ENCODE results near the gene SURF1.
"Not testable (repeated sequence)": the region's sequence is repeated elsewhere in the genome, so short reads cannot be mapped to it uniquely, and the experiment has no call there.

Gene SURF1

GRCh38 chr9:133335924-133336811, 20.1 kb downstream of the SURF1 start, which contains the start of gene SURF6:
Gene SURF6 (minus strand): TSS chr9:133336188. CDS start chr9:133336132, 56 bp downstream.
- H2BK15ac ChIP-seq (replicated peaks; ENCODE audit: low read depth): no peak within 1 kb of the TSS
- H3K36me3 ChIP-seq (ENCODE audit: control insufficient read depth, insufficient read depth, low read length): peaks cover 15% of the 10 kb centered on the region
- H3K18ac ChIP-seq (ENCODE audit: low read length): peak within 1 kb of the TSS; percentile 86
- H3K23ac ChIP-seq (ENCODE audit: low read length): no peak within 1 kb of the TSS
- no peak within 1 kb of the TSS for H2BK5ac ChIP-seq (ENCODE audit: low read length)
- H3K27me3 ChIP-seq (ENCODE audit: insufficient read depth, low read length, poor library complexity): no peaks in the 10 kb centered on the region
- H3K56ac ChIP-seq (ENCODE audit: low read length): peak within 1 kb of the TSS; percentile 98
- H3K4me2 ChIP-seq (ENCODE audit: low read length): peak within 1 kb of the TSS; percentile 80
- peak within 1 kb of the TSS; percentile 95 for H3K4ac ChIP-seq (ENCODE audit: low read depth, low read length)
- H4K5ac ChIP-seq (ENCODE audit: low read length): no peak within 1 kb of the TSS
- peak within 1 kb of the TSS; percentile 82 for H3K27ac ChIP-seq (ENCODE audit: low read depth, low read length)
- no CpG with 5 or more reads among the region's 70 CpGs for WGBS (ENCODE audit: extremely low coverage, insufficient coverage, low lambda C conversion rate)
- H3K79me1 ChIP-seq (ENCODE audit: low read length): peaks cover 10% of the 10 kb centered on the region
- no peak within 1 kb of the TSS for H2BK120ac ChIP-seq (ENCODE audit: low read depth, low read length)
- H3K4me3 ChIP-seq (ENCODE audit: low read length): peak within 1 kb of the TSS; percentile 89
- H2AK5ac ChIP-seq (ENCODE audit: low read length): no peak within 1 kb of the TSS
- DNase-seq: peak; percentile 97
- no peak within 1 kb of the TSS for H4K8ac ChIP-seq (ENCODE audit: low read depth, low read length)
- H3K9ac ChIP-seq (ENCODE audit: low read length): peak within 1 kb of the TSS; percentile 96
- H3K79me2 ChIP-seq (ENCODE audit: control insufficient read depth, insufficient read depth, low read length): peaks cover 14% of the 10 kb centered on the region
- H3K4me1 ChIP-seq (ENCODE audit: control insufficient read depth, low read depth, low read length): peaks cover 5% of the 10 kb centered on the region

GRCh38 chr9:133334888-133335287, 21.4 kb downstream of the SURF1 start:
- no CpG with 5 or more reads among the region's 11 CpGs for WGBS (ENCODE audit: extremely low coverage, insufficient coverage, low lambda C conversion rate)

GRCh38 chr9:133334161-133334560, 22.1 kb downstream of the SURF1 start:
- H4K8ac ChIP-seq (ENCODE audit: low read depth, low read length): no peak overlapping the region
- no peak overlapping the region for H3K4me3 ChIP-seq (ENCODE audit: low read length)
- no peak overlapping the region for H2BK15ac ChIP-seq (replicated peaks; ENCODE audit: low read depth)
- peak overlapping the region; percentile 29 for H3K56ac ChIP-seq (ENCODE audit: low read length)
- no CpG with 5 or more reads among the region's 6 CpGs for WGBS (ENCODE audit: extremely low coverage, insufficient coverage, low lambda C conversion rate)
- DNase-seq: peak; percentile 65
- H2AK5ac ChIP-seq (ENCODE audit: low read length): no peak overlapping the region
- H3K4me2 ChIP-seq (ENCODE audit: low read length): no peak overlapping the region
- H3K4me1 ChIP-seq (ENCODE audit: control insufficient read depth, low read depth, low read length): peaks cover 5% of the 10 kb centered on the region
- peaks cover 10% of the 10 kb centered on the region for H3K79me1 ChIP-seq (ENCODE audit: low read length)
- no peak overlapping the region for H3K18ac ChIP-seq (ENCODE audit: low read length)
- no peak overlapping the region for H3K4ac ChIP-seq (ENCODE audit: low read depth, low read length)
- no peaks in the 10 kb centered on the region for H3K27me3 ChIP-seq (ENCODE audit: insufficient read depth, low read length, poor library complexity)
- H4K5ac ChIP-seq (ENCODE audit: low read length): no peak overlapping the region
- H3K23ac ChIP-seq (ENCODE audit: low read length): no peak overlapping the region
- H2BK120ac ChIP-seq (ENCODE audit: low read depth, low read length): no peak overlapping the region
- H3K79me2 ChIP-seq (ENCODE audit: control insufficient read depth, insufficient read depth, low read length): peaks cover 14% of the 10 kb centered on the region
- H3K36me3 ChIP-seq (ENCODE audit: control insufficient read depth, insufficient read depth, low read length): peaks cover 9% of the 10 kb centered on the region
- no peak overlapping the region for H2BK5ac ChIP-seq (ENCODE audit: low read length)
- no peak overlapping the region for H3K27ac ChIP-seq (ENCODE audit: low read depth, low read length)
- peak overlapping the region; percentile 96 for H3K9ac ChIP-seq (ENCODE audit: low read length)

More at GRCh38 chr9:133334888-133335287, 21.4 kb downstream of the SURF1 start:
- not testable (repeated sequence) for H2BK15ac ChIP-seq (replicated peaks; ENCODE audit: low read depth); H2BK5ac ChIP-seq (ENCODE audit: low read length); H2BK120ac ChIP-seq (ENCODE audit: low read depth, low read length); DNase-seq; H3K4me3 ChIP-seq (ENCODE audit: low read length); H3K18ac ChIP-seq (ENCODE audit: low read length); H3K4ac ChIP-seq (ENCODE audit: low read depth, low read length); H2AK5ac ChIP-seq (ENCODE audit: low read length); H3K4me1 ChIP-seq (ENCODE audit: control insufficient read depth, low read depth, low read length); H3K27ac ChIP-seq (ENCODE audit: low read depth, low read length); H4K5ac ChIP-seq (ENCODE audit: low read length); H3K23ac ChIP-seq (ENCODE audit: low read length); H4K8ac ChIP-seq (ENCODE audit: low read depth, low read length); H3K27me3 ChIP-seq (ENCODE audit: insufficient read depth, low read length, poor library complexity)
- H3K4me2 ChIP-seq (ENCODE audit: low read length): peak overlapping the region; percentile 5
- H3K79me2 ChIP-seq (ENCODE audit: control insufficient read depth, insufficient read depth, low read length): peaks cover 14% of the 10 kb centered on the region
- H3K56ac ChIP-seq (ENCODE audit: low read length): peak overlapping the region; percentile 59
- peak overlapping the region; percentile 96 for H3K9ac ChIP-seq (ENCODE audit: low read length)
- peaks cover 10% of the 10 kb centered on the region for H3K79me1 ChIP-seq (ENCODE audit: low read length)
- H3K36me3 ChIP-seq (ENCODE audit: control insufficient read depth, insufficient read depth, low read length): peaks cover 11% of the 10 kb centered on the region

- WGBS (ENCODE audit: extremely low coverage, insufficient coverage, low lambda C conversion rate): no CpG with 5 or more reads among the region's 10 CpGs
- Histone ChIP-seq H3K4me2 (ENCODE audit: low read length) (no peak overlapping the region), H3K36me3 (ENCODE audit: control insufficient read depth, insufficient read depth, low read length) (peaks cover 9% of the 10 kb centered on the region), H3K27me3 (ENCODE audit: insufficient read depth, low read length, poor library complexity) (no peaks in the 10 kb centered on the region), H3K4ac (ENCODE audit: low read depth, low read length) (no peak overlapping the region), H3K56ac (ENCODE audit: low read length) (peak overlapping the region; percentile 15), H4K5ac (ENCODE audit: low read length) (no peak overlapping the region), H3K4me1 (ENCODE audit: control insufficient read depth, low read depth, low read length) (peaks cover 5% of the 10 kb centered on the region), H3K27ac (ENCODE audit: low read depth, low read length) (no peak overlapping the region), H3K79me2 (ENCODE audit: control insufficient read depth, insufficient read depth, low read length) (peaks cover 14% of the 10 kb centered on the region), H2AK5ac (ENCODE audit: low read length) (no peak overlapping the region), H3K23ac (ENCODE audit: low read length) (no peak overlapping the region), H2BK120ac (ENCODE audit: low read depth, low read length) (no peak overlapping the region), H3K79me1 (ENCODE audit: low read length) (peaks cover 10% of the 10 kb centered on the region), H3K9ac (ENCODE audit: low read length) (no peak overlapping the region), H3K18ac (ENCODE audit: low read length) (no peak overlapping the region), H4K8ac (ENCODE audit: low read depth, low read length) (no peak overlapping the region), H2BK15ac (replicated peaks; ENCODE audit: low read depth) (no peak overlapping the region), H3K4me3 (ENCODE audit: low read length) (no peak overlapping the region), H2BK5ac (ENCODE audit: low read length) (no peak overlapping the region)
- DNase-seq: no peak
These were observed 22.7 kb downstream of the SURF1 start for GRCh38 chr9:133333566-133333965.

GRCh38 chr9:133333011-133333410, 23.3 kb downstream of the SURF1 start:
- peaks cover 9% of the 10 kb centered on the region for H3K36me3 ChIP-seq (ENCODE audit: control insufficient read depth, insufficient read depth, low read length)
- WGBS (ENCODE audit: extremely low coverage, insufficient coverage, low lambda C conversion rate): no CpG with 5 or more reads among the region's 11 CpGs
- H3K27me3 ChIP-seq (ENCODE audit: insufficient read depth, low read length, poor library complexity): no peaks in the 10 kb centered on the region

More at GRCh38 chr9:133333011-133333410, 23.3 kb downstream of the SURF1 start:
- Histone ChIP-seq H3K27ac (ENCODE audit: low read depth, low read length) (no peak overlapping the region), H2BK15ac (replicated peaks; ENCODE audit: low read depth) (no peak overlapping the region), H3K4ac (ENCODE audit: low read depth, low read length) (no peak overlapping the region), H3K4me2 (ENCODE audit: low read length) (no peak overlapping the region), H3K18ac (ENCODE audit: low read length) (no peak overlapping the region), H4K8ac (ENCODE audit: low read depth, low read length) (no peak overlapping the region), H2BK120ac (ENCODE audit: low read depth, low read length) (no peak overlapping the region), H3K9ac (ENCODE audit: low read length) (no peak overlapping the region), H3K23ac (ENCODE audit: low read length) (no peak overlapping the region), H2AK5ac (ENCODE audit: low read length) (no peak overlapping the region), H2BK5ac (ENCODE audit: low read length) (no peak overlapping the region), H3K79me2 (ENCODE audit: control insufficient read depth, insufficient read depth, low read length) (peaks cover 14% of the 10 kb centered on the region), H3K56ac (ENCODE audit: low read length) (no peak overlapping the region), H4K5ac (ENCODE audit: low read length) (no peak overlapping the region), H3K79me1 (ENCODE audit: low read length) (peaks cover 10% of the 10 kb centered on the region), H3K4me3 (ENCODE audit: low read length) (no peak overlapping the region), H3K4me1 (ENCODE audit: control insufficient read depth, low read depth, low read length) (peaks cover 5% of the 10 kb centered on the region)
- DNase-seq: no peak

All from mesendoderm (in vitro differentiated cells).